Astrocyte (in vitro differentiated cells and primary cell): Measurements from ENCODE around the gene PGP. TPM values are rescaled to one million over a fixed set of nuclear protein-coding genes. Genes with fewer than 3 reads are reported as not detected.

Experiments used
- DNase-seq: peaks from one replicate; pipeline ENCODE4 v3.0.0-alpha.2; 2010; ENCODE audit warnings: low read depth
- FAIRE-seq: peaks from 2 replicates; lab custom pipeline; 2011; peaks lifted over from hg19 to GRCh38; lab: Jason Lieb, UNC
- H2AFZ ChIP-seq: 2 replicates; pipeline ENCODE4 v1.6.0; 2012; ENCODE audit warnings: low read depth, low read length, inconsistent platforms
- H3K27ac ChIP-seq: 2 replicates; pipeline ENCODE4 v1.5.1; 2011; ENCODE audit warnings: low read depth, low read length, inconsistent platforms
- H3K27me3 ChIP-seq: 2 replicates; pipeline ENCODE4 v1.6.0; 2011; ENCODE audit warnings: low read length, inconsistent platforms; ENCODE audit not compliant: insufficient read depth
- H3K36me3 ChIP-seq: 2 replicates; pipeline ENCODE4 v1.5.1; 2011; ENCODE audit warnings: low read length, inconsistent platforms; ENCODE audit not compliant: insufficient read depth
- H3K4me1 ChIP-seq: 2 replicates; pipeline ENCODE4 v1.5.1; 2011; ENCODE audit warnings: low read length, inconsistent platforms; ENCODE audit not compliant: insufficient read depth
- H3K4me2 ChIP-seq: 2 replicates; pipeline ENCODE4 v1.6.0; 2012; ENCODE audit warnings: low read length, inconsistent platforms
- H3K4me3 ChIP-seq: 2 replicates; pipeline ENCODE4 v1.5.1; 2011; ENCODE audit warnings: low read depth, mild to moderate bottlenecking, low read length, inconsistent platforms; ENCODE audit not compliant: insufficient read depth
- H3K79me2 ChIP-seq: 2 replicates; pipeline ENCODE4 v1.6.0; 2012; ENCODE audit warnings: mild to moderate bottlenecking, low read length, inconsistent platforms; ENCODE audit not compliant: insufficient read depth
- H3K9ac ChIP-seq: 2 replicates; pipeline ENCODE4 v1.6.0; 2012; ENCODE audit warnings: mild to moderate bottlenecking, low read length, inconsistent platforms
- H3K9me3 ChIP-seq: 2 replicates; pipeline ENCODE4 v1.5.1; 2012; ENCODE audit warnings: low read depth, mild to moderate bottlenecking, low read length, inconsistent platforms; ENCODE audit not compliant: insufficient read depth
- H4K20me1 ChIP-seq: 2 replicates; pipeline ENCODE4 v1.6.0; 2012; ENCODE audit warnings: low read length, inconsistent platforms; ENCODE audit not compliant: insufficient read depth
- H3K27ac Mint-ChIP-seq: one replicate; pipeline ENCODE4 v1.8.0; 2021; ENCODE audit warnings: mild to moderate bottlenecking, mixed read lengths; ENCODE audit not compliant: unreplicated experiment
- H3K27me3 Mint-ChIP-seq: one replicate; pipeline ENCODE4 v1.8.0; 2021; ENCODE audit warnings: low read depth, mixed read lengths; ENCODE audit not compliant: unreplicated experiment
- H3K36me3 Mint-ChIP-seq: one replicate; pipeline ENCODE4 v1.8.0; 2021; ENCODE audit warnings: low read depth, mixed read lengths; ENCODE audit not compliant: unreplicated experiment
- H3K4me1 Mint-ChIP-seq: one replicate; pipeline ENCODE4 v1.8.0; 2021; ENCODE audit warnings: low read depth, mixed read lengths; ENCODE audit not compliant: unreplicated experiment
- H3K4me3 Mint-ChIP-seq: one replicate; pipeline ENCODE4 v1.8.0; 2021; ENCODE audit warnings: mild to moderate bottlenecking, moderate library complexity, mixed read lengths; ENCODE audit not compliant: unreplicated experiment
- H3K9me3 Mint-ChIP-seq: one replicate; pipeline ENCODE4 v1.8.0; 2021; ENCODE audit warnings: mild to moderate bottlenecking, mixed read lengths; ENCODE audit not compliant: unreplicated experiment
- CTCF ChIP-seq: IDR thresholded peaks from 2 replicates; pipeline ENCODE4 v1.5.1; 2011; ENCODE audit warnings: low read depth, mild to moderate bottlenecking, inconsistent platforms, low read length, moderate library complexity; ENCODE audit not compliant: insufficient read depth
- EZH2 ChIP-seq: IDR thresholded peaks from 2 replicates; pipeline ENCODE4 v1.6.1; 2012; ENCODE audit warnings: mild to moderate bottlenecking, low read length, inconsistent platforms; ENCODE audit not compliant: insufficient read depth
- total RNA-seq: library from RNA; stranded (reverse); gene quantifications from 2 replicates; pipeline ENCODE4 v1.2.1, GENCODE V29; 2021

PGP gene
- total RNA-seq, 1 donor from 2014 or later = 21.1 TPM

- H3K79me2 ChIP-seq = no peaks in the 10 kb centered on the region
- Mint-ChIP-seq H3K27ac (no peak overlapping the region), H3K4me3 (peak overlapping the region; percentile 45), H3K9me3 (no peaks in the 10 kb centered on the region), H3K27me3 (no peaks in the 10 kb centered on the region), H3K36me3 (peaks cover 8% of the 10 kb centered on the region), H3K4me1 (no peaks in the 10 kb centered on the region)
- H3K27me3 ChIP-seq = no peaks in the 10 kb centered on the region
- no peak for DNase-seq
- TF ChIP-seq CTCF = no peak
- no peak for TF ChIP-seq EZH2
- no peak overlapping the region for H2AFZ ChIP-seq
- no peaks in the 10 kb centered on the region for H3K4me1 ChIP-seq
- FAIRE-seq = no peak
- H3K4me2 ChIP-seq = no peak overlapping the region
- H4K20me1 ChIP-seq = peaks cover 20% of the 10 kb centered on the region
- no peak overlapping the region for H3K9ac ChIP-seq
- peaks cover 10% of the 10 kb centered on the region for H3K36me3 ChIP-seq
- H3K9me3 ChIP-seq = no peaks in the 10 kb centered on the region
- no peak overlapping the region for H3K4me3 ChIP-seq
- H3K27ac ChIP-seq = no peak overlapping the region
These were observed 30.5 kb upstream of the PGP start for GRCh38 chr16:2244926-2245795.

GRCh38 chr16:2244301-2244700 lies 29.7 kb upstream of the PGP start:
- no peak overlapping the region for H3K27ac Mint-ChIP-seq
- no peaks in the 10 kb centered on the region for H3K4me1 ChIP-seq

More at GRCh38 chr16:2244301-2244700, 29.7 kb upstream of the PGP start:
- Histone ChIP-seq H3K9me3 (no peaks in the 10 kb centered on the region), H3K27me3 (no peaks in the 10 kb centered on the region), H2AFZ (no peak overlapping the region), H3K4me2 (no peak overlapping the region), H4K20me1 (peaks cover 21% of the 10 kb centered on the region), H3K27ac (no peak overlapping the region), H3K36me3 (peaks cover 10% of the 10 kb centered on the region), H3K9ac (no peak overlapping the region), H3K79me2 (no peaks in the 10 kb centered on the region), H3K4me3 (no peak overlapping the region)
- Mint-ChIP-seq H3K4me1 (no peaks in the 10 kb centered on the region), H3K36me3 (peaks cover 12% of the 10 kb centered on the region), H3K27me3 (no peaks in the 10 kb centered on the region), H3K9me3 (no peaks in the 10 kb centered on the region), H3K4me3 (no peak overlapping the region)
- TF ChIP-seq EZH2 (no peak), CTCF (no peak)
- DNase-seq = no peak
- no peak for FAIRE-seq
